Activated CD4-positive, alpha-beta T cell treated with anti-CD3 and anti-CD28 coated beads, Interleukin-2, amount 50 U/mL, for 16 hours (primary cell): ENCODE data around the gene OTOG.

Source experiments
- DNase-seq: peaks from one replicate; pipeline ENCODE4 v3.0.0-alpha.2; 2020

Gene OTOG

DNA sequence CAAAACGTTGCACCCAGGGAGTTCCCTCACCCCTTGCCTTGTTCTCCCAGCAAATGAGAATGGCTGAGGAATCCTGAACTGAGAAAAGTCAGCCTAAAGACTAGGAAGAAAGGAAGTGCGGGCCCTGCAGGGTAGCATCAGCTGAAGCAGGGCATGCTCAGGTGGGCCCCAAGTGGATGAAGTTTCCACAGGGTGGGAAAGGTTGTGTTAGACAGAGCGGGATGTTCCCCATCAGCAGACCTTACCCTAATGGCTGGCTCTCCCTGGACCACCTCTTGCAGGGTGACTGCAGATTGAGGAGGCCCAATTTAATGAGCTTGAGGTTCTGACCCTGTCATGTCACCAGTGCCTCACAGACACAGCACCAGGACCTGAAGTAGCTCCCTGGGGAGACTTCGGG is 90.8 kb downstream of the OTOG start:
- DNase-seq: no peak

DNA sequence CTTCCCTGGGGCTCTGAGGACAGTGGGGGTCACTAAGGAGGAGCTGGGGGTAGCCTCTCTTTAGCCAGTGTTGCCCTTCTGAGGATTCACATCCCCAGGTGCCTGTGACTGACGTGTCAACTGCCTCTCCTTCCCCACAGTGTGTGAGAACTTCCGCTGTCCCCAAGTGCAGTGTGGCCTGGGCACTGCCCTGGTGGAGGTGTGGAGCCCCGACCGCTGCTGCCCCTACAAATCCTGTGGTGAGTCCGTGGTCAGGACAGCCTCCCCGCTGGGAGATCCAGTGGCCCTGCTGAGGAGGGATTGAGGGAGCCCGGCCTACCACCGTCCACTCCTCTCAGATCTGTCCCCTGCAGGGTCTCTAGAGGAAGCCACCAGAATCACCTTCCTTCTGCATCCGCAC is 91.3 kb downstream of the OTOG start:
- no peak for DNase-seq

DNA sequence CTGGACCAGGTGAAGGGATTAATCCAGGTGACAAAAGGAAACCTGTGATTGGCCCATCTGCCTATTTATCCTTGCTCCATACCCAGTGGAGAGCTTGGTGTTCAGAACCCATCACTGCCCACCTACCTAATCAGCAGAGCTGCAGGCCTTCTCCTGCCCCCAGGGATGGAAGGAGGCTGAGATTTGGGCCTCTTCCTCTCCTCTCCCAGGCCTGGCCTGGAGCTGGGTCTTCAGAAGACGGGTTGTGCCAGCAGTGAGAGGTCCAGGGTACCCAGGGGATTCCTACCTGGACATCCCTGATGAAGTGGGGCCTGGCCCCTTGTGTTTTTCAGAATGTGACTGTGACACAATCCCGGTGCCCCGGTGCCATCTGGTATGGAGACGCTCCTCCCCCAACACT is 92.0 kb downstream of the OTOG start:
- DNase-seq: no peak

DNA sequence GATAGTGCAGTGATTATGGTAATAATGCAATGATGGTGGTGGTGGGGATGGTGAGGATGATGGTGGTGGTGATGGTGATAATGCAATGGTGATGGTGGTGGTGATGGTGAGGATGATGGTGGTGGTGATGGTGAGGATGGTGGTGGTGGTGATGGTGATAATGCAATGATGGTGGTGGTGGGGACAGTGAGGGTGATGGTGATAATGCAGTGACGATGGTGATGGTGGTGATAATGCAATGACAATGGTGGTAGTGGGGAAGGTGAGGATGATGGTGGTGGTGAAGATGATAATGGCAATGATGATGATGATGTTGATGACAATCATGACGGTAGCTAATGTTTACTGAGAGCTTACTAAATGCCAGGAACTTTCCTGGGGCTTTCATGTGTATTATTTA is 92.7 kb downstream of the OTOG start:
- DNase-seq: no peak

DNA sequence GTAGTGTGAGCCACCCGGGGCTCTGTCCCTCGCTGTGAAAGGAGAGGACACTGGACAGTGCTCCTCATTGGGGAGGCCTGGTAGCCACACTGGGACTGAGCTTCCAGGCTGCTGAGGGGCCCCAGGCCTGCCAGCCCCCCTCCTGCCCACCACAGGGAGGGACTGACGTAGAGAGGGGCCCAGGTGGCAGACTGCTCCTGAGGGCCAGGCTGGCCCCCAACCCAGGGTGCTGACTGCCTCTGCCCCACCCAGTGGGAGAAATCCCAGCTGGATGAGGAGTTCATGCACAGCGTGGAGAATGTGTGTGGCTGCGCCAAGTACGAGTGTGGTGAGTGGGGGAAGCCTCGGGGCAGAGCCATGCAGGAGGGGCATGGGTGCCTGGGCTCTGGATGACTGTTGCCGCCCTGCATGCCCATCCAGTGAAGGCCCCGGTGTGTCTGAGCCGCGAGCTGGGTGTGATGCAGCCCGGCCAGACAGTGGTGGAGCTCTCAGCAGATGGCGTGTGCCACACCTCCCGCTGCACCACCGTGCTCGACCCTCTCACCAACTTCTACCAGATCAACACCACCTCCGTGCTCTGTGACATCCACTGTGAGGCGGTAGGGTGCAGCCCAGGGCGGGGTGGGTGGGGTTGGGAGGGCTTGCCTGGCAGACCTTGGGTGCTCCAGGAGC is 93.6 kb downstream of the OTOG start:
- DNase-seq: no peak

DNA sequence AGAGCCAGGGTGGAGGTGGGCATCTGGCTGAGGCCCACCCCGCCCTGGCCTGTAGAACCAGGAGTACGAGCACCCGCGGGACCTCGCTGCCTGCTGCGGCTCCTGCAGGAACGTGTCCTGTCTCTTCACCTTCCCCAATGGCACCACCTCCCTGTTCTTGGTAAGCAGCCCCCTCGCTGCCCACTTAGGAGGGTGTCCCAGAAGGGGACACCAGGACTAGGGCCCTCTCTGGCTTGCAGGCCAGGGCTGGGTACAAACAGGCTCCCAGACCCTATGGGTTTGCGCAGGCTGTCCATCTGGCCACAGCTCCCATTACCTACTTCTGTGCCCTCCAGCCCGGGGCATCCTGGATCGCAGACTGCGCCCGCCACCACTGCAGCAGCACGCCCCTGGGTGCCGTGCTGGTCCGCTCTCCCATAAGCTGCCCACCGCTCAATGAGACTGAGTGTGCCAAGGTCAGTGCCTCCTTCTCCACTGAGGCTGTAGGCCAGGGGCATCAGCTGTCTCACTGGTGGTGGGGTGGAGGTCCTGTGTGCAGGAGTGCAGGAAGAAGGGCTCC is 94.8 kb downstream of the OTOG start:
- no peak for DNase-seq

DNA sequence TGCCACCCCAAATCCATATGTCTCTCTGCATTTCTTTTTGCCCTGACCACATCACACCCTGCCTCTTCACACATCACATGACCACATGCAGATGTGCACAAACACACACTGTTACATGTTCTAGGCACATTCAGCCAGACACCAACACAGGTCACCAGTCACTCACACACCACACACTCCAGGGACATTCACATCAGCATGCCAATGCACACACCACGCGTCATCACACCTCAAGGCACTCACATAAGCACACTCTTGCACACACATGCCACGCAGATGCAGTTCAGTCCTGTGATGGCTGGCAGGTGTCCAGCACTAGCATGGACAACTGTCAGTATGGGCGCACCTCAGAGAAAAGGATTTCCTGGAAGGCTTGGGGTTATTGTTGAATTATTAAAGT is 95.3 kb downstream of the OTOG start:
- DNase-seq: no peak

DNA sequence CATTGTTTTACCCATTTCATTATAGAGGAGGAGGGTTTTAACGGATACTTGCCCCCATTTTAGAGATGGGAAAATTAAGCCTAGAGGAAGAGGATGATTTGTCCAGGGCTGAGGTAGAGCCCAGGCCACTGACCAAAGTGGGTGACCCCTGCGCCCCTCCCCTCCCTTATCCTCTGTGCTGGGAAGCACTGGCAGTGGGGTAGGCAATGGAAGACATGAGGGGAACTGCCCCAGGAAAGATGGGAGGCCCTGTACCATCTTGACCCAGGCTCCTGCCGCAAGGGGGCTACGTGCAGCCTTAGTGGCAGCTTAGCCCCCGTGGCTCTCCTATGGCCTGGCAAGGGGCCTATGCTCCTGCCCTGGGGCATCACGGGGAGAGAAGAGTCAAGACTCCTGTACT is 95.9 kb downstream of the OTOG start:
- DNase-seq: no peak

DNA sequence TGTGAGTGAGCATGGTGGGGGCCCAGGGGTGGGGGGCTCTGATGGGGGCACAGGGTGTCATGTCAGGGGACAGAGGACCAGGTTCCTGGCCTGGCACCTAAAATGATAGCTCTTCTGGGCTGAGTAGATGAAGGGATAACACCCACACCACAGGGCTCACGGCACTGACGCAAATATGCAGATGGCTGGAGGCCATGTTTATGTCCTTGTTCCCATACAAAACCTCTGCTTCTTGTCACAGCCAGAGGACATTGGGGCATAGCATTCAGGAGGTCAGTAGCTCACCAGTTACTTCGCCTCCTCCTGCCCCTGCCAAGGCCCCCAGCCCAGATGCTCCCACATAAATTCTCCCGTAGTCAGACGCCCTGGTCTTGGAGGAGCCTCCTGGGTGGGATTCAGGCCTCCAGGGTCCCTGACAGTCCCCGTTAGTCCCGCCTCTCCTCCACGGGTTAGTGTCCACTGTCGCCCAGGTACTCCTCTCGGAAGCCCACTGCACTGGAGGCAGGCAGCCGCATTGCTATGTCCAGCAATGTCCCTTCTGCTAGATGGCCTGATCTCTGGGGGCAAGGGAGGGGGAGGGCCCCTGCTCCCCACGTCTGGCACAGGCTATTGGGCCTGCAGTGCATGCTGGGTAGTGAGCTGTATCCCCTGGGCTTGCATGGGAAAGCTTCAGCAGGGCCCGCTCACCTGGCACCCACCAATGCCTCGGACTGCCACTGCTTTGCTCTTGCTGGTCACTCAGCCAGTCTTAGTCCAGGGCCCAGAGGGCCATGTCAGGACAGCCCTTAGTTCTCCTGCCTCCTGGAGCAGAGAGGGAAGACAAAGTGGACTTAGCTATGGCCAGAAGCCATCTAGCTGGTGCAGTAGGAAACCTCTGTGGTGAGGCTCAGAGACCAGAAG is 96.7 kb downstream of the OTOG start:
- DNase-seq: no peak

DNA sequence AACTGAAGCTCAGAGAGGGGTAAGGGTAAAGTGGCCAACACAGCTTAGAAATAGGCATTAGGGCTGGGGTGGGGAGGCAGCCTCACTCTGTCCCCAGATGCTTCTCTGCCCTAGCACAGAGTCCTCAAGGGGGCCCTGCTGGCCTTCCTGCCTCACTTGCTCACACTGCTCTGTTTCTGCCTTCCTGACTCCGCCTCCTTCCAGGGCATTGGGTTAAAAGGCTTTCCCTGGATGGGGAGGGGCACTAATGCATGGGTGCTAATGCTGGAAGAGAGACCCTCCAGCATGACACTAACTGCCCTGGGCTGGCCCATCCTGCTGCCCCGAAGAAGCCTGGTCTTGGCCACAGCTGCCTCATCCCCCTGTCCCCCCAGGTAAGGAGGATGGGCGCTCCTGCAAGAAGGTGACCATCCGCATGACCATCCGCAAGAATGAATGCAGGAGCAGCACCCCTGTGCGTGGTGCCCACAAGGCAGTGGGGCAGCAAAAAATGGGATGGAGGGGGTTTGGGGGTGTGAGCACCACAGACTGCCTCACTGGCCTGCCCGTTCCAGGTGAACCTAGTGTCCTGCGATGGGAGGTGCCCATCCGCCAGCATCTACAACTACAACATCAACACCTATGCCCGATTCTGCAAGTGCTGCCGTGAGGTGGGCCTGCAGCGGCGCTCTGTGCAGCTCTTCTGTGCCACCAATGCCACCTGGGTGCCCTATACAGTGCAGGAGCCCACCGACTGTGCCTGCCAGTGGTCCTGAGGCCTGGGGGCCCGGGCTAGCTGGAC is 98.3 kb downstream of the OTOG start:
- no peak for DNase-seq

DNA sequence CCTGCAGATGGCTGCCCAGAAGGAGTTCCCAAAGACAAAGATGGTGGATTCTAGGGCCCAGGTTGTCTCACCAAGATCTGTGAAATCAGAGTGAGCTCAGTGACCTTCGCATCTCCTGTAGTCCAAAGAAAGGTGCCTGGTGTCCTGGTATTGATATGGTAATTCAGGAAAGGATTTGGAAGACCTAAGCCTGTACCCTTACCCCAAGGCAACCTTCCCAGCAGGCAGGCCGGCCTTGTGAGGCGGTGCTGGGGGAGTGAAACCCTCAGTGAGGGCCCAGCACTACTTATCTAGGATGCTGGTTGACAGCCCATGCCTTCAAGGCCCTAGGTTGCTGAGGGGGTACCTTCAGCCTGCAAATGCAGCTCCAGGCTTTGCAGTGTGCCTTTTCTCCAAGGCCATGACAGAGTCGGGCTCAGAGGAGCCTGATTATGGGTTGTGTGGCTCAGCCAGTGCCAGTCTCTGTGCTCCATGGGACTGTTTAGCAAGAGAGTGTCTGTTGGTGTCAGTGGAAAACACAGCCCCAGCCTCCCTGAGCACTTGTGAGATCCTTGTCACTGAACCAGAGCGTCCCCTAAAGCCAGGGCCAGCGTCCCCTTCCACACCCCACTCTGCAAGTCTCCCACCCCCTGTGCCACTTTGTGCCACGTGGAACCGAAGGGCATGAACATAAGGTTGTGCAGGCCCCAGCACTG is 99.5 kb downstream of the OTOG start:
- DNase-seq: no peak

DNA sequence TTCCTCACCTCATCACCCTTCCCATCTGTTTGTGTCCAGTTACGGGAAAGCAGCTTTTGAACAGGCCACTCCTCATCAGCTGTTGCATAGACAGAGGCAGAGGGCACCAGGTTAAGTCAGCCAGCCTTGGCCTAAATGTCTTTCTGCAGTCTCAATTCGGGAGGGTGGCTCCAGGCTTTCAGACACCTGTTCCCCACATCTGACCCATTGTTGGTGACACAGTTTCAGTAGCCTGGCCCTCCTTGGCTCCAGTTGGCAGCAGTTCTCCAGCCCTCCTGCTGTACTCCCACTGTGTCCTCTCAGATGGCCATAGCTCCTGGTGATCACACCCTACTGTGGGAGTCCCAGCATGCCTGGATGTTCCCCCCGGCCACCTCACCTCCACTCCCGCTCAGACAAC is 101.5 kb downstream of the OTOG start:
- no peak for DNase-seq

DNA sequence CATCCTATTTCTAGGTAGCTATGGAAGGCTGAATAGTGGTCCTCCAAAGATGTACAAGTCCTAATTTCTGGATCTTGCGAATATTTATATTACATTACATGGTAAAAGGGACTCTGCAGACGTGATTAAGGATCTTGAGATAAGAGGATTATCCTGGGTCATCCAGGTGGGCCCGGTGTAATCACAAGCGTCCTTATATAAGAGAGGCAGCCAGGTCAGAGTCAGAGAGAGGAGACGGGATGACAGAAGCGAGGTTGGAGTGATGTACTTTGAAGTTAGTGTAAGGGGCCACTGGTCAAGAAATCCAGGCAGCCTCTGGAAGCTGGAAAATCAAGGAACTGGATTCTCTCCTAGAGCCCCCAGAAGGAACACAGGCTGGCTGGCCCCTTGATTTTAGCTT is 102.2 kb downstream of the OTOG start:
- no peak for DNase-seq

DNA sequence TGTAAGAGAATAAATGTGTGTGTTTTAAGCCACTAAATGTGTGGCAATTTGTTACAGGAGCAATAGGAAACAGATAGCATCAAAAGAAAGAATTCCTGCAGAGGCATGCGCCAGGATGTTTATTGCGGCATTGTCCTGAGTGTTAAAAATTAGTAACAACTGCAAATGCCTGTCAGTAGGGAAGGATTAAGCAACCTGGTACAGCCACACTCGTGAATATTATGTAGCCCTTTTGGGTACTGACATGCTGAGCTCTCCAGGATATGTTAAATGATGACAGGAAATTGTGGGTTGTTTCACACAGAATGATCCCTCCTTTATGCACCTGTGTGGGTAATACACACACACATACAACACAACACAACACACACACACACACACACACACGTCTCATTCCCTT is 102.6 kb downstream of the OTOG start:
- DNase-seq: no peak

DNA sequence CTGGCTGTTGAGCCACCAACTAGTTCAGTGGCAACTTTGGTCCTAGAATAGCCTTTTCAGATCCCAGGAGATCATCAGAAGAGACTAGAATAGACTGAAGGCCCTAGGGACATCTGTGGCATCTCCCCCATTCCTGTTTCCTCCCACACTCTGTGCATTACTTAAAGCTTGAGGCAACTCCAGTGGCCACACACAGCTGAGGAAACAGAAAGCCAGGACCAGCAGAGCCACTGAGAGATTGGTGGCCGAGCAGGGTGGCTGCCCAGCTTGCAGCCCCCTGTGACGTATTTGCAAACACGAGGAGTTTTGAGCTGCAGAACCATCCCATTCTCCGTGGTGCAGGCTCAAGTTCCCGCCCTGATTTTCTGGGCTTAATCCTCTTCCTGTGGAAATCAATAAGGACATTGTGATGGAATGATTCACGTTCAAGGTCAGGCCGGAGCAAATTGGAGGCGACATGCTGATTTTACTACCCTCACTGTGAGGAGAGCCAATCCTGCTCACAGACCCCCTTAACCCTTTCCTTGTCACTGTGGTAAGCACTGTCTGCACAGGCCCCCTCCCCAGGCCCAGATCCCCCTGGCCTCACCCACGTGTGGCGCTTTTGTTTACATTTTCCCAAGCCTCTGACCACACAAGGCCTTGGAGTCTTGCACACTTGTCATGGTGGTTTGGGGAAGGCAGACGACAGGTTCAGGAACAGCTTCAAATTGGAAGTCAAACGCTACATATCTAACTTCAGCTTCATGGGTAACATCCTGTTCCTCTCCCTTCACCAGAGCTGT is 103.3 kb downstream of the OTOG start:
- DNase-seq: no peak

DNA sequence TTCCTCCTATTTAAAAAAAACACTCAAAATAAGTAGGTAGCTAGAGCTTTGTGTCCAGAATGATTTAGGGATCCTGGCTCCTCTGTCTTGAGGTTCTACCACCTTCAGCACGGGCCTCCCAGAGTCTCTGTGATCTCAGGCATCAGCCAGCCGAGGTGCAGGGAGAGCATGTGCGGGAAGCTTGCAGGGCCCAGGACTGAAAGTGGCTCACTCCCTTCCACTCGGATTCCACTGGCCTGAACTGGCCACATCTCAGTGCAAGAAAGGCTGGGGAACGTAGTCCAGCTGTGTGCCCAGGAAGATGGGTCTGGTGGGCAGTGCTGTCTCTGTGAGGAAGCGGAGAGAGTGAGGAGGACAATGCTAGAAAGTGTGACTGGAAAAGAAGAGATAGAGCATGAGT is 104.0 kb downstream of the OTOG start:
- DNase-seq: no peak

DNA sequence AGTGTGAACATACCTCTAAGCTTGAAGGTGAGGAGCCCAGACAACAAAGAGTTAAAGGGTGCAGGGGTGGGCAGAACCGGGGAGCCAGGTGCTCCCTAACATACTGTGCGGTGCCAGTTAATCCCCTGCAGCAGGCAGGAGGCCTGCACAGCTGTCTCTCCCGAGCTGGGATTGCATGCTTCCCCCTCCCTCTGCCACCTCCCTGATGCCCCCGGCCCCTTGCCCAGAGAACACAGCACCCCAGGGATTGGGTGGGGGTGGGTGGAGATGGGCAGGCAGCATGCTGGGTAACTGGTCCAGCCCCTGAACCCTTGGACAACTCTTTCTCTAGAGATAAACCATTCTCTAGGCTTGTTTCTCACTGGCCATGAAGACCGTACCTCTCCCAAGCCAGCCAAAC is 104.6 kb downstream of the OTOG start:
- DNase-seq: no peak

DNA sequence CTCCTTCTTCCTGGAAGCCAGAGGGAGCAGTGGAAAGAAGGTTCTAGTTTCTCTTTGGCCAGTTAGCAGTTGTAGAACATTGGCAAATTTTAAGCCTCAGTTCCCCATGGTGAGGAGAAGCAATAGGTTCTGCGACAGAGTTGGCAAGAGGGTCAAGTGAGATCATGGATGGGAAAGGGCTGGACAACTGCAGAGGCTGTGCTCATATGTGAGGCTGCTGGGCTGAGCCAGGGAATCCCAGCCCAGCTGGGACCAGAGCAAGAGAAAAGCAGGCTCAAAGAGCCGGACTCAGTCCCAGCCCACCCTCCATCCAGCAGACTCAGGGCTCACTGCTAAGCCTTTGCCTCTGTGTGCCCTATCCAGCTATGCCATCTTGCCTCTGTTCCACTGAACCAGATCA is 105.5 kb downstream of the OTOG start:
- DNase-seq: no peak

DNA sequence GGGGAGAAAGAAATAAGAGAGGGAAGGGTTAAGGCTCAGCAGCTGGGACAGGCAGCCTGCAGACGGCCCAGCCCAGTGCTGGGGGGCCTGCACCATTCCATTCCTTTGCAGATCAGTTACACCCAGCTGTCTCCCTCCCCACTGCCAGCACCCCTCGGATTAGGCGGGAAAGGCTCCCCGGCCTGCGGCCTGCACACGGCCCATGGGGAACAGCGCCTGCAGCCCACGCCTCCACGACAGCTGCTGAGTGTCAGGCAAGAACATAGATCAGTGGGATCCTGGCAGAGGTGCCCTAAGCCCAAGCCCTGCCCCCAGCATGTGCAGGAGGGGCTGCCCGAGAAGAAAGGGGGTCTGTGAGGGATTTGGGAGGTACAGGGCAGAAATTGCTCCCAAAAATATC is 106.6 kb downstream of the OTOG start:
- no peak for DNase-seq

DNA sequence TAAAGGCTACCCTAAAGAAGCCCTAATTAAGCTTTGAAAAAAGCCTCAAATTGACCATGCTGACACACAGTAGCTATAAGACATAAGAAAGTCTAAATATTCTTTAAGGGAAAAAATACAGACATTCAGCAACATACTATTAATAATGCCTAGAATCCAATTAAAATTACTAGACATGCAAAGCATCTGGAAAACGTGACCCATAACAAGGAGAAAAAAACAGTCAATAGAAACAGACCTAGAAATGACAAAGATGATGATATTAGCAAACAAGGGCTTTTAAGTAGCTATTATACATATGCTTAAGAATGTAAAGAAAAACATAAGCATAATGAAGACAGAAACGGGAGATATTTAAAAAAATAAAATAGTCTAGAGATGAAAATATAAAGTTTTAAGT is 108.6 kb downstream of the OTOG start:
- DNase-seq: no peak

DNA sequence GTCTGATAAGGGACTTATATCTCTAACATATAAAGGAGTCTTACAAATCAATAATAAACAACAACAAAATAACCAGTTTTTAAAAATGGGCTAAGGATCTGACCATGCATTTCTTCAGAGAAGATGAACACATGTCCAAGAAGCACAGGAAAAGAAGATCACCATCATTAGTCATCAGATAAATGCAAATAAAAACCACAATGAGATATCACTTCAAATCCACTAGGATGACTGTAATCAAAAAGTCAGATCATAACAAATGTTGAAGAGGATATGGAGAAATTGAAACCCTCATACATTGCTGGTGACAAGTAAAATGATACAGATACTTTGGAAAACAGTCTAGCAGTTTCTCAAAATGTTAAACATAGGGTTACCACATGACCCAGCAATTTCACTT is 111.2 kb downstream of the OTOG start:
- no peak for DNase-seq

DNA sequence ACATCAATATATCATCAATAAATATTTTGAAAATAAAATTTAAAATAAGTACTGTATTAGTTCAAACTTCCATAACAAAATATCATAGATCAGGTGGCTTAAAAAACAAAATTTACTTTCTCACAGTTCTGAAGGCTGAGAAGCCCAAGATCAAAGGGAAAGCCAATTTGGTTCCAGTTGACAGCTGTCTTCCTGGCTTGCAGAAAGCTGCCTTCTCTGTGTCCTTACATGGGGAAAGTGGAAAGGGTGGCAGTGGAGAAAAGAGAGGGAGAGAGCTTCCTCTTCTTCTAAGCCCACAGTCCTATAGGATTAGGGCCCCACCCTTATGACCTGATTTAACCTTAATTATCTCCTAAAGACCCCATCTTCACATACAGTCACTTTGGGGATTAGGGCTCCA is 121.1 kb downstream of the OTOG start:
- no peak for DNase-seq
